WTC11 (cell line): ENCODE data around the gene XIRP2. TPM values are rescaled to one million over a fixed set of nuclear protein-coding genes. Genes with fewer than 3 reads are reported as not detected.

Experiments
- ATAC-seq: fragments of 200-7000 bp; cut with Tn5 transposase; 2 replicates; pipeline ENCODE4 v1.10.0; 2021; ENCODE audit warnings: mild to moderate bottlenecking, moderate library complexity
- CTCF ChIA-PET: fragments of 300-600 bp; sonication (Branson Sonifier 250); formaldehyde crosslinking; loops from one replicate; lab custom pipeline; 2021; ENCODE audit warnings: antibody characterized with exemption; lab: Charles Lee
- POLR2A ChIA-PET: fragments of 350-600 bp; sonication (Branson Sonifier 250); formaldehyde crosslinking; loops from one replicate; lab custom pipeline; 2021; ENCODE audit warnings: antibody characterized with exemption; lab: Charles Lee
- DNase-seq: peaks from one replicate; pipeline ENCODE4 v3.0.0; 2021; ENCODE audit warnings: low spot score
- H3K27ac Mint-ChIP-seq: 2 replicates; pipeline ENCODE4 v1.8.0; 2021; ENCODE audit warnings: mixed read lengths
- H3K27me3 Mint-ChIP-seq: 2 replicates; pipeline ENCODE4 v1.8.0; 2021; ENCODE audit warnings: low read depth, mild to moderate bottlenecking, moderate library complexity, mixed read lengths
- H3K36me3 Mint-ChIP-seq: 2 replicates; pipeline ENCODE4 v1.8.0; 2021; ENCODE audit warnings: mixed read lengths
- H3K4me1 Mint-ChIP-seq: 2 replicates; pipeline ENCODE4 v1.8.0; 2022; ENCODE audit warnings: mixed read lengths
- H3K4me3 Mint-ChIP-seq: 2 replicates; pipeline ENCODE4 v1.8.0; 2021; ENCODE audit warnings: mild to moderate bottlenecking, moderate library complexity, mixed read lengths
- H3K9me3 Mint-ChIP-seq: 2 replicates; pipeline ENCODE4 v1.8.0; 2021; ENCODE audit warnings: mixed read lengths
- ATF3 ChIP-seq: sonication (generic); formaldehyde crosslinking; conservative IDR thresholded peaks from 2 replicates; pipeline ENCODE4 v1.8.1; 2022; ENCODE audit warnings: mild to moderate bottlenecking, missing genetic modification reagents
- E2F1 ChIP-seq: sonication (generic); formaldehyde crosslinking; IDR thresholded peaks from 2 replicates; pipeline ENCODE4 v1.8.0; 2022; ENCODE audit warnings: mild to moderate bottlenecking, missing genetic modification reagents
- E2F5 ChIP-seq: sonication (generic); formaldehyde crosslinking; IDR thresholded peaks from 2 replicates; pipeline ENCODE4 v1.8.1; 2022; ENCODE audit warnings: mild to moderate bottlenecking, moderate library complexity, missing genetic modification reagents
- ERG ChIP-seq: fragments of 250-450 bp; sonication (Bioruptor Pico); IDR thresholded peaks from 2 replicates; pipeline ENCODE4 v1.8.0; 2021; ENCODE audit warnings: mild to moderate bottlenecking
- FOXJ3 ChIP-seq: sonication (generic); formaldehyde crosslinking; IDR thresholded peaks from 2 replicates; pipeline ENCODE4 v1.9.0; 2021; ENCODE audit warnings: missing genetic modification reagents, mild to moderate bottlenecking, borderline replicate concordance
- FOXP4 ChIP-seq: sonication (generic); formaldehyde crosslinking; IDR thresholded peaks from 2 replicates; pipeline ENCODE4 v1.8.0; 2022; ENCODE audit warnings: mild to moderate bottlenecking, missing genetic modification reagents
- HMGA2 ChIP-seq: fragments of 250-450 bp; sonication (Bioruptor Pico); IDR thresholded peaks from 2 replicates; pipeline ENCODE4 v1.4.0; 2021; ENCODE audit warnings: mild to moderate bottlenecking, moderate library complexity
- JUN ChIP-seq: sonication (generic); formaldehyde crosslinking; IDR thresholded peaks from 2 replicates; pipeline ENCODE4 v1.8.0; 2023; ENCODE audit warnings: mild to moderate bottlenecking, missing genetic modification reagents
- MAX ChIP-seq: sonication (generic); formaldehyde crosslinking; IDR thresholded peaks from 2 replicates; pipeline ENCODE4 v1.8.0; 2022; ENCODE audit warnings: mild to moderate bottlenecking, missing genetic modification reagents
- NFATC4 ChIP-seq: fragments of 250-450 bp; sonication (Bioruptor Pico); IDR thresholded peaks from 2 replicates; pipeline ENCODE4 v1.9.0; 2021; ENCODE audit warnings: mild to moderate bottlenecking
- PREB ChIP-seq: sonication (generic); formaldehyde crosslinking; IDR thresholded peaks from 2 replicates; pipeline ENCODE4 v1.8.1; 2022; ENCODE audit warnings: mild to moderate bottlenecking, missing genetic modification reagents, moderate library complexity, borderline replicate concordance
- USF2 ChIP-seq: sonication (generic); formaldehyde crosslinking; IDR thresholded peaks from 2 replicates; pipeline ENCODE4 v1.8.1; 2023; ENCODE audit warnings: mild to moderate bottlenecking, missing genetic modification reagents, moderate library complexity
- ZNF121 ChIP-seq: sonication (generic); formaldehyde crosslinking; IDR thresholded peaks from 2 replicates; pipeline ENCODE4 v1.8.0; 2023; ENCODE audit warnings: missing genetic modification reagents
- ZNF219 ChIP-seq: sonication (generic); formaldehyde crosslinking; IDR thresholded peaks from 2 replicates; pipeline ENCODE4 v1.8.0; 2023; ENCODE audit warnings: missing genetic modification reagents, mild to moderate bottlenecking, borderline replicate concordance
- ZNF317 ChIP-seq: sonication (generic); formaldehyde crosslinking; IDR thresholded peaks from 2 replicates; pipeline ENCODE4 v1.8.1; 2023; ENCODE audit warnings: low read depth, mild to moderate bottlenecking, moderate library complexity, missing genetic modification reagents, borderline replicate concordance
- ZNF416 ChIP-seq: fragments of 250-450 bp; sonication (Bioruptor Pico); IDR thresholded peaks from 2 replicates; pipeline ENCODE4 v1.9.0; 2021; ENCODE audit warnings: mild to moderate bottlenecking, inconsistent platforms
- total RNA-seq: library from RNA; stranded (reverse); gene quantifications from 3 replicates; pipeline ENCODE4 v1.2.3, GENCODE V29; 2021

XIRP2 gene
- total RNA-seq, 1 experiment from 2014 or later, result 0.87 TPM

- ChIA-PET POLR2A (no interaction called here), CTCF (no interaction called here)
- H3K36me3 Mint-ChIP-seq, result peaks cover 4% of the 10 kb centered on the region; the same call in 1 of the 2 replicates
- DNase-seq (no peak), ATAC-seq (no peak)
- H3K27ac Mint-ChIP-seq, result no peak overlapping the region
- H3K4me3 Mint-ChIP-seq, result no peak overlapping the region
- H3K4me1 Mint-ChIP-seq, result no peaks in the 10 kb centered on the region
- peaks cover 5% of the 10 kb centered on the region; the same call in 1 of the 2 replicates for H3K27me3 Mint-ChIP-seq
- TF ChIP-seq ZNF416 (CRISPR knock-in tag) (no peak), JUN (CRISPR knock-in tag) (no peak), NFATC4 (CRISPR knock-in tag) (no peak), USF2 (CRISPR knock-in tag) (no peak)
- peaks cover 17% of the 10 kb centered on the region for H3K9me3 Mint-ChIP-seq
Measured at GRCh38 chr2:167181134-167181533, 292.9 kb downstream of the XIRP2 start.

GRCh38 chr2:167181688-167182087 lies 293.4 kb downstream of the XIRP2 start:
- H3K9me3 Mint-ChIP-seq, result peaks cover 11% of the 10 kb centered on the region
- H3K4me3 Mint-ChIP-seq, result no peak overlapping the region
- ATAC-seq (no peak), DNase-seq (no peak)
- H3K36me3 Mint-ChIP-seq, result no peaks in the 10 kb centered on the region
- H3K27me3 Mint-ChIP-seq, result peaks cover 1% of the 10 kb centered on the region; the same call in 1 of the 2 replicates
- no peak overlapping the region for H3K27ac Mint-ChIP-seq
- no peaks in the 10 kb centered on the region for H3K4me1 Mint-ChIP-seq
- TF ChIP-seq PREB (CRISPR knock-in tag) (no peak), ERG (CRISPR knock-in tag) (no peak), E2F1 (no peak)
- POLR2A ChIA-PET, result no interaction called here
- CTCF ChIA-PET, result no interaction called here

GRCh38 chr2:167182403-167182802 lies 294.1 kb downstream of the XIRP2 start:
- H3K4me3 Mint-ChIP-seq, result no peak overlapping the region
- peaks cover 8% of the 10 kb centered on the region; the same call in 1 of the 2 replicates for H3K9me3 Mint-ChIP-seq
- TF ChIP-seq MAX, result no peak
- no peak for TF ChIP-seq HMGA2
- TF ChIP-seq FOXP4 (CRISPR knock-in tag), result no peak
- no peak for TF ChIP-seq ATF3 (CRISPR knock-in tag)
- no peak for TF ChIP-seq E2F5 (CRISPR knock-in tag)
- TF ChIP-seq ZNF219, result no peak
- TF ChIP-seq ZNF317, result no peak
- no peak for TF ChIP-seq FOXJ3
- no peak for TF ChIP-seq ZNF121
- TF ChIP-seq, all 79 proteins: peak for 0

More at GRCh38 chr2:167182403-167182802, 294.1 kb downstream of the XIRP2 start:
- DNase-seq (no peak), ATAC-seq (no peak)
- 0 out of 2 replicates have a peak, but pooled peaks cover 2% of the 10 kb centered on the region for H3K4me1 Mint-ChIP-seq
- H3K36me3 Mint-ChIP-seq, result no peaks in the 10 kb centered on the region
- no peak overlapping the region for H3K27ac Mint-ChIP-seq
- H3K27me3 Mint-ChIP-seq, result no peaks in the 10 kb centered on the region
- CTCF ChIA-PET, result no interaction called here
- POLR2A ChIA-PET, result no interaction called here
